ENCODE results near the gene ANKFN1. TPM values are rescaled to one million over a fixed set of nuclear protein-coding genes. Genes with fewer than 3 reads are reported as not detected.

The ANKFN1 gene
- total and polyA plus RNA-seq, 2 of the 13 experiments (the other 11 are each of a cell fraction or from before 2014, with no cell fraction given): not detected

DNA sequence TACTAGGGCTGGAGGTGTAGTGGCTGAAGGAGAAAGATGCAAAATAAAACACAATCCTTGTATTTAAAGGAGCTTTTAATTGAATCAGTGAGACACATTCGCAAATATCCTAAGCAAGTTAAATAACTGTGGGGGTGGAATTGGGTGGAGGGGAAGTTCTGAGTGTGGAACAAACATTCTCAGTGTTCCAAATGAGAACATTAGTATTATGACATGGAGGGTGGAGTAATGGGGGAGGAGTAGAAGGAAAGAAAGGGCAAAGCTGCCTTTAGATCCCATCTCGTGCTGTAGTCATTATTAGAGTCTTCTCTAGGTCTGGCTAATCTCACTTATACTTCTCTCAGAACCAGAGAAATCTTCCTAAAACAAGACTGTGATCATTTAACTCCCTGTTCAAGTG is 169.7 kb downstream of the ANKFN1 start:
- intact Hi-C loops (cut with micrococcal nuclease; ENCODE audit: unreplicated experiment): no loop called here
- POLR2A ChIA-PET: no interaction called here
- in situ Hi-C loops (cut with HindIII; ENCODE audit: extremely low pct_ligation_motif_present, low pct_unique_long_range_greater_than_20kb): no loop called here

GRCh38 chr17:56324676-56325075 is 171.4 kb downstream of the ANKFN1 start:
- Histone ChIP-seq H3K9ac (ENCODE audit: insufficient read depth, low read depth, low read length) (no peak overlapping the region), H2AFZ (ENCODE audit: low read length) (no peak overlapping the region), H3K4me2 (ENCODE audit: low read depth, low read length) (no peak overlapping the region), H3K27ac (ENCODE audit: extremely low read length, insufficient read depth, low read length) (no peak overlapping the region), H3K36me3 (replicated peaks in 1 of 2; ENCODE audit: control insufficient read depth in 1 of 2, insufficient read depth in 2 of 2, low read length in 2 of 2) (no peaks in the 10 kb centered on the region), H3K9me3 (ENCODE audit: low read length) (no peaks in the 10 kb centered on the region), H3K4me1 (ENCODE audit: insufficient read depth, low read length) (no peaks in the 10 kb centered on the region), H3K79me2 (ENCODE audit: insufficient read depth, low read length) (no peaks in the 10 kb centered on the region), H4K20me1 (ENCODE audit: insufficient read depth, low read length) (no peaks in the 10 kb centered on the region), H3K27me3 (ENCODE audit: control insufficient read depth in 1 of 2, insufficient read depth in 2 of 2, low read length in 2 of 2) (peaks cover 0 to 5% of the 10 kb centered on the region in 2 experiments; a peak in 2 of 5 replicates), H3K4me3 (replicated peaks in 1 of 3; ENCODE audit: insufficient read depth in 1 of 3, low read depth in 2 of 3, low read length in 3 of 3) (no peak overlapping the region)
- TF ChIP-seq ZNF616 (CRISPR knock-in tag; IDR thresholded peaks at IDR 0.05; ENCODE audit: low read depth): no peak
- no peak for TF ChIP-seq CC2D1A (CRISPR knock-in tag; IDR thresholded peaks at IDR 0.05)
- no peak for TF ChIP-seq TCF12 (IDR thresholded peaks at IDR 0.05)
- TF ChIP-seq TCF12 (CRISPR knock-in tag; IDR thresholded peaks at IDR 0.05): no peak
- no peak for TF ChIP-seq HHEX (CRISPR knock-in tag; IDR thresholded peaks at IDR 0.05)
- no peak for TF ChIP-seq BRF2 (CRISPR knock-in tag; IDR thresholded peaks at IDR 0.05)
- no peak for TF ChIP-seq ZMYM4 (CRISPR knock-in tag; IDR thresholded peaks at IDR 0.05)
- TF ChIP-seq RFX5 (IDR thresholded peaks at IDR 0.05; ENCODE audit: low read depth, low read length): no peak
- WGBS (ENCODE audit: low lambda C conversion rate): 1% methylated on average over 3 of the region's 3 CpGs
- ATAC-seq (no peak), FAIRE-seq (no peak), DNase-seq (ENCODE audit: low spot score) (no peak)
- ChIA-PET POLR2A (no interaction called here), CTCF (ENCODE audit: low intra/inter-chr PET ratio, low total read pairs) (no interaction called here)
- in situ Hi-C loops (cut with HindIII; ENCODE audit: extremely low pct_ligation_motif_present, low pct_unique_long_range_greater_than_20kb) (no loop called here), intact Hi-C loops (cut with micrococcal nuclease; ENCODE audit: unreplicated experiment) (no loop called here)
- BruUV-seq (replicated peaks): no TSS peak

More for the DNA sequence above, 169.7 kb downstream of the ANKFN1 start:
- DNase-seq (ENCODE audit: low spot score) (no peak), ATAC-seq (no peak), FAIRE-seq (no peak)
- 3% methylated on average over 2 of the region's 2 CpGs for WGBS (ENCODE audit: low lambda C conversion rate)
- Histone ChIP-seq H3K9ac (ENCODE audit: insufficient read depth, low read depth, low read length) (no peak overlapping the region), H3K4me1 (ENCODE audit: insufficient read depth, low read length) (no peaks in the 10 kb centered on the region), H3K36me3 (replicated peaks in 1 of 2; ENCODE audit: control insufficient read depth in 1 of 2, insufficient read depth in 2 of 2, low read length in 2 of 2) (no peaks in the 10 kb centered on the region), H3K79me2 (ENCODE audit: insufficient read depth, low read length) (no peaks in the 10 kb centered on the region), H3K27me3 (ENCODE audit: control insufficient read depth in 1 of 2, insufficient read depth in 2 of 2, low read length in 2 of 2) (peaks cover 0 to 5% of the 10 kb centered on the region in 2 experiments; a peak in 2 of 5 replicates), H3K4me2 (ENCODE audit: low read depth, low read length) (no peak overlapping the region), H4K20me1 (ENCODE audit: insufficient read depth, low read length) (no peaks in the 10 kb centered on the region), H3K27ac (ENCODE audit: extremely low read length, insufficient read depth, low read length) (no peak overlapping the region), H3K9me3 (ENCODE audit: low read length) (no peaks in the 10 kb centered on the region), H3K4me3 (replicated peaks in 1 of 3; ENCODE audit: insufficient read depth in 1 of 3, low read depth in 2 of 3, low read length in 3 of 3) (no peak overlapping the region), H2AFZ (ENCODE audit: low read length) (no peak overlapping the region)
- CTCF ChIA-PET (ENCODE audit: low intra/inter-chr PET ratio, low total read pairs): no interaction called here
- no TSS peak for BruUV-seq (replicated peaks)
- no peak for TF ChIP-seq TSC22D2 (CRISPR knock-in tag; IDR thresholded peaks at IDR 0.05; ENCODE audit: borderline replicate concordance)
- no peak for TF ChIP-seq ZFP90 (CRISPR knock-in tag; IDR thresholded peaks at IDR 0.05; ENCODE audit: borderline replicate concordance)

Data from HepG2 (cell line).